Muscle layer of colon (tissue), 2 donors: ENCODE results near the gene NAMPT.

Experiments used
- H3K27ac ChIP-seq: one replicate; pipeline ENCODE4 v1.7.0; 2013; ENCODE audit warnings: low read depth, mild to moderate bottlenecking, low read length, moderate library complexity
- H3K27me3 ChIP-seq, 2 donors: one replicate each; pipeline ENCODE4 v1.7.0; 2013; ENCODE audit warnings: low read length in 2 of 2, mild to moderate bottlenecking in 2 of 2; ENCODE audit not compliant: insufficient read depth in 2 of 2, control insufficient read depth in 1 of 2
- H3K36me3 ChIP-seq: one replicate; pipeline ENCODE4 v1.7.0; 2013; ENCODE audit warnings: mild to moderate bottlenecking, low read length; ENCODE audit not compliant: insufficient read depth
- H3K4me1 ChIP-seq: one replicate; pipeline ENCODE4 v1.7.0; 2013; ENCODE audit warnings: mild to moderate bottlenecking, low read length; ENCODE audit not compliant: insufficient read depth
- H3K4me3 ChIP-seq, 2 donors: one replicate each; pipeline ENCODE4 v1.7.0; 2013; ENCODE audit warnings: low read length in 2 of 2, low read depth in 1 of 2, mild to moderate bottlenecking in 1 of 2, moderate library complexity in 1 of 2
- H3K9ac ChIP-seq: one replicate; pipeline ENCODE4 v1.7.0; 2013; ENCODE audit warnings: low read length
- H3K9me3 ChIP-seq: one replicate; pipeline ENCODE4 v1.7.0; 2013; ENCODE audit warnings: mild to moderate bottlenecking, low read length
- donor health status: abdominal sarcoma.
- donor health status: Adenocarcinoma of cecum.

NAMPT gene

DNA sequence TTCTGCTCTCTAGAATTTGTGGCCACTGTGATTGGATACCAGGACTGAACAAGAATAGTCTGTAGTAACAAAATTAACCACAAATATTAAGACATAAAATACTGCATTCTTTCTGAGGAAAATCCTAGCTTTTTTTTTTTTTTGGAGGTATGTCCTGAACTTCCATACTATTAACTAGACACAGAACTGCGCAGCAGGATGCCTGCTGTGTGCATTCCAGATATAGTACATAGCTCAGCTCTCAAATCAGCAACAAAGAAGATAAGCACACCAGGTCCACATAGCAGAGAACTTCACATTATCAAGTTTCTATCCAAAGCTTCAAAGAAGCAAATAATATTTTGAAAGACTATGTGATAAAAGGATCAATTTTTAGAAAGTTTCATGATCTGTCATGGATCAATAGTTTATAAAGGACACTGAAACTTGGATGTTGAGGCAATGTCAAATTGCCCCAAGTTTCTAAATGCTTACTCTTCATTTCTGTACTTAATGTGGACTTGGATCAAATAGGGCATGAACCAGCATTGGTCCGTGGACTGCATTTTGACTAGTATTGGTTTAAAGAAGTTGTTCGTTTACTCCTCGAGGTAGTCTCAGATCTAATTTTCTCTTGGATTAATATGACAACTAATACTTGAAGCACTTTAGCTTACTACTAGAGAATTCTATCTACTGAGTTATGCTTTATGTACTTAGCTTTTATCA, 15.4 kb downstream of the NAMPT start:
- H3K27me3 ChIP-seq = no peaks in the 10 kb centered on the region
- H3K36me3 ChIP-seq = peaks cover 32% of the 10 kb centered on the region
- no peak overlapping the region for H3K27ac ChIP-seq
- H3K9me3 ChIP-seq = no peaks in the 10 kb centered on the region
- H3K9ac ChIP-seq = no peak overlapping the region
- H3K4me1 ChIP-seq = no peaks in the 10 kb centered on the region
- no peak overlapping the region for H3K4me3 ChIP-seq

DNA sequence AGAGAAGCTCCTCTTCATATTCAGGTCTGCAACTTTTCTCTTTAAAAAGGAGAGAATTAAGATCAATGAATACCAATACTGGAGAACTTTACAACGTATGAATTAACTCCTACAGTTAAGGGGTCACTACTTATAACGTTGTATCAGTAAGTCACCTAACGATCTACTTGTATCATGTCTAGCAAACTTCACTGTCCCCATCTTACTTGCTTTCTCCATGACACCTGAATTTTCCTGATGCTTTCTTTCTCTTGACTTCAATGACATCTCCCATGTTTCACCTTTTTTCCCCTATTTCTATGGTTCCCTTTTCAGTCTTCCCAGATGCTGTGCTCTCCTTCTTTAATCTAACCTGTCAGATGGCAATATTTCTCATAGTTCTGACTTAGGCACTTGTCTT, 19.6 kb downstream of the NAMPT start:
- Histone ChIP-seq H3K9me3 (no peaks in the 10 kb centered on the region), H3K9ac (no peak overlapping the region), H3K36me3 (peaks cover 32% of the 10 kb centered on the region), H3K27ac (no peak overlapping the region), H3K4me3 (no peak overlapping the region), H3K4me1 (no peaks in the 10 kb centered on the region), H3K27me3 (no peaks in the 10 kb centered on the region)

- H3K36me3 ChIP-seq = peaks cover 43% of the 10 kb centered on the region
- H3K9me3 ChIP-seq = no peaks in the 10 kb centered on the region
- no peak overlapping the region for H3K27ac ChIP-seq
- H3K4me3 ChIP-seq = no peak overlapping the region
- no peaks in the 10 kb centered on the region for H3K27me3 ChIP-seq
- no peak overlapping the region for H3K9ac ChIP-seq
- no peaks in the 10 kb centered on the region for H3K4me1 ChIP-seq
These were observed 22.4 kb downstream of the NAMPT start for GRCh38 chr7:106262221-106262881.

GRCh38 chr7:106260136-106260561, 24.6 kb downstream of the NAMPT start:
- no peak overlapping the region for H3K27ac ChIP-seq
- no peaks in the 10 kb centered on the region for H3K4me1 ChIP-seq
- H3K27me3 ChIP-seq = no peaks in the 10 kb centered on the region
- no peak overlapping the region for H3K9ac ChIP-seq
- no peak overlapping the region for H3K4me3 ChIP-seq
- H3K36me3 ChIP-seq = peaks cover 36% of the 10 kb centered on the region
- H3K9me3 ChIP-seq = no peaks in the 10 kb centered on the region

DNA sequence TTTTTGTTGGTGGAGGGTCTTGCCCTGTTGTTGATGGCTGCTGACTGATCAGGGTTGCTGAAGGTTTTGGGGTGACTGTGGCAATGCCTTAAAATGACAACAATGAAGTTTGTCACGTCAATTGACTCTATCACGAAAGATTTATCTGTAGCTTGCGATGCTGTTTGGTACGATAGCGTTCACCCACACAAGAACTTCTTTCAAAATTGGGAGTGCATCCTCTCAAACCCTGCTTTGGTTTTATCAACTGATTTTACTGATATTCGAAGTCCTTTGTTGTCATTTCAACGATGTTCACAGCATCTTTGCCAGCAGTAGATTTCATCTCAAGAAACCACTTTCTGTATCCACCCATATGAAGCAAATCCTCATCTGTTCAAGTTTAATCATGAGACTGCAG, 26.0 kb downstream of the NAMPT start:
- Histone ChIP-seq H3K9ac (no peak overlapping the region), H3K27ac (no peak overlapping the region), H3K4me3 (no peak overlapping the region), H3K36me3 (peaks cover 37% of the 10 kb centered on the region), H3K4me1 (no peaks in the 10 kb centered on the region), H3K27me3 (no peaks in the 10 kb centered on the region), H3K9me3 (no peaks in the 10 kb centered on the region)

GRCh38 chr7:106257752-106258151, 27.0 kb downstream of the NAMPT start:
- H3K4me3 ChIP-seq = no peak overlapping the region
- no peak overlapping the region for H3K9ac ChIP-seq
- H3K9me3 ChIP-seq = no peaks in the 10 kb centered on the region
- H3K27ac ChIP-seq = no peak overlapping the region
- no peaks in the 10 kb centered on the region for H3K4me1 ChIP-seq
- H3K36me3 ChIP-seq = peaks cover 42% of the 10 kb centered on the region
- no peaks in the 10 kb centered on the region for H3K27me3 ChIP-seq

GRCh38 chr7:106256144-106256543, 28.6 kb downstream of the NAMPT start:
- H3K27me3 ChIP-seq = no peaks in the 10 kb centered on the region
- no peak overlapping the region for H3K9ac ChIP-seq
- no peaks in the 10 kb centered on the region for H3K9me3 ChIP-seq
- H3K27ac ChIP-seq = no peak overlapping the region
- H3K36me3 ChIP-seq = peaks cover 45% of the 10 kb centered on the region
- no peak overlapping the region for H3K4me3 ChIP-seq
- no peaks in the 10 kb centered on the region for H3K4me1 ChIP-seq

GRCh38 chr7:106255246-106255645, 29.5 kb downstream of the NAMPT start:
- peaks cover 38% of the 10 kb centered on the region for H3K36me3 ChIP-seq
- no peak overlapping the region for H3K4me3 ChIP-seq
- no peaks in the 10 kb centered on the region for H3K4me1 ChIP-seq
- no peaks in the 10 kb centered on the region for H3K9me3 ChIP-seq
- H3K27ac ChIP-seq = no peak overlapping the region
- H3K27me3 ChIP-seq = no peaks in the 10 kb centered on the region
- no peak overlapping the region for H3K9ac ChIP-seq

DNA sequence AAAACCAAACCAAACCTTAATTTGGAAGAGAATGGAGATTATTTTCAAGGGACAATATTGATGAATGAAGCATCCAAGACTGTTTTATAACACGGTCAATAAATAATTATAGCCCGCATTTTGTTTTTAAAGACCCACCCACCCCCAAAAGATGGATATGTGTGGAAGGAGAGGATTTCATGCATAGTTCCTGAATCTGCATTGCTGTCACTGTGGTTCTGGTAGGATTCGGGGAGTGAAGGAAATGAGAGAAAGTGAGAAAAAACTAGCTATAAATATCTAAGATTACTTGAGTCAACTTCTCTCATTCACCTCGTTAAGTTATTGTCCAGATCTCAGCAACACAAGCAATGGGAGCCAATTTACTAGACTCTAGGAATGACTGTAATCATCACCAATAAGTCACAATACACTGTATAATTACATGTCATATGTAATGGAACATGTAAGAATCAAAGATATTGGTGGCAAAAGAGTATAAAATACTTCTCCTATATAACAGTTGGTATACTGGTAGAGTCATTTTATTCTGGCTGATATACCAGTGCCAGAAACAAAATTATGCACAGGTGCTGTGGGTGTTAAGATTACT, 30.2 kb downstream of the NAMPT start:
- H3K9ac ChIP-seq = no peak overlapping the region
- H3K4me1 ChIP-seq = no peaks in the 10 kb centered on the region
- H3K4me3 ChIP-seq = no peak overlapping the region
- H3K27me3 ChIP-seq = no peaks in the 10 kb centered on the region
- H3K27ac ChIP-seq = no peak overlapping the region
- H3K9me3 ChIP-seq = no peaks in the 10 kb centered on the region
- peaks cover 32% of the 10 kb centered on the region for H3K36me3 ChIP-seq

DNA sequence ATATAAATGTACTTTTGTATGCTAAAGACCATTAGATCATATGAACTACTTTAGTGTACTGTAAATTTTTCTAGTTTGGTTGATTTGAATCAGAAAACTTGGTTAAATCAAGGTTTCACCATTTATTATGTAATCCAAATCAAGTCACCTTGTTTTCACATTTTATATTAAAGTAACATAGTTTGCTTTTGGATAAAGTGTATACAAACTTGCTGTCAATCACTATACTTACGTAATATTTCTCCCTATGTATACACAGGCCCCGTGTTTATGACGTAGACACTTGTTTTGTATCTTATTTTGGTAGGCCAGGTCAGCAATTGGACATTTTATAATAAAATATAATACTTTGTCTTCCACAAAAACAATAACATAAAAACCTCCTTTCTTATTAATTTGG, 32.2 kb downstream of the NAMPT start:
- H3K9me3 ChIP-seq = no peaks in the 10 kb centered on the region
- H3K27me3 ChIP-seq = no peaks in the 10 kb centered on the region
- no peaks in the 10 kb centered on the region for H3K4me1 ChIP-seq
- H3K27ac ChIP-seq = no peak overlapping the region
- no peak overlapping the region for H3K9ac ChIP-seq
- H3K4me3 ChIP-seq = no peak overlapping the region
- peaks cover 18% of the 10 kb centered on the region for H3K36me3 ChIP-seq

DNA sequence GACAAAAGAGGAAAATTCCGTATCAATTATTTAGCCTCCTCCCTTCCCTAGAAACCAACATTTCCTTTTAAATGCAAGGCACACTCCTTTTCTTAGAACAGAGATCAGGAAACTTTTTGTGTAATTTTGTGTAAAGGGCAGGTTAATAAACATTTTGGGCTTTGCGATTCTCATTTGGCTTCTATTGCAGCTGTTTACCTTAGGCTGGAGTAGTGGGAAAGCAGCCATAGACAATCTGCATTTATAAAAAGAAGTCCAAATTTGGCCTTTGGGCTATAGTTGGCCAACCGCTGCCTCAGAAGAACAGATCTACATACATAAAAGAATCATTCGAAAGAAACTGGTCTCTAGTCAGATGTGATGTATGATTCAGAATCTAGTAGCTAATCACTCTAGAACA, 35.3 kb downstream of the NAMPT start:
- H3K27me3 ChIP-seq = no peaks in the 10 kb centered on the region
- no peaks in the 10 kb centered on the region for H3K9me3 ChIP-seq
- H3K9ac ChIP-seq = no peak overlapping the region
- H3K36me3 ChIP-seq = peaks cover 15% of the 10 kb centered on the region
- H3K4me3 ChIP-seq = no peak overlapping the region
- no peak overlapping the region for H3K27ac ChIP-seq
- no peaks in the 10 kb centered on the region for H3K4me1 ChIP-seq
